SJSA1 (cell line): Measurements from ENCODE around the gene OXT. TPM values are rescaled to one million over a fixed set of nuclear protein-coding genes. Genes with fewer than 3 reads are reported as not detected.
"Not testable (repeated sequence)": the region's sequence is repeated elsewhere in the genome, so short reads cannot be mapped to it uniquely, and the experiment has no call there.

ENCODE experiments used
- DNase-seq, 2 experiments: peaks; one replicate each; pipeline ENCODE4 v3.0.0-alpha.2; 2015 to 2020; ENCODE audit warnings: low spot score in 2 of 2, low read depth in 1 of 2
- H3K27ac ChIP-seq: fragments of 250-450 bp; sonication (Bioruptor Pico); 2 replicates; pipeline ENCODE4 v1.5.1; 2020; ENCODE audit warnings: mild to moderate bottlenecking, moderate library complexity
- H3K27me3 ChIP-seq: fragments of 250-450 bp; sonication (Bioruptor Pico); replicated peaks from 2 replicates; pipeline ENCODE4 v1.5.1; 2020; ENCODE audit warnings: mild to moderate bottlenecking, moderate library complexity
- H3K36me3 ChIP-seq: fragments of 250-450 bp; sonication (Bioruptor Pico); 2 replicates; pipeline ENCODE4 v1.5.1; 2020; ENCODE audit warnings: mild to moderate bottlenecking
- H3K4me1 ChIP-seq: fragments of 250-450 bp; sonication (Bioruptor Pico); replicated peaks from 2 replicates; pipeline ENCODE4 v1.6.1; 2021; ENCODE audit warnings: mild to moderate bottlenecking
- H3K4me3 ChIP-seq: fragments of 250-450 bp; sonication (Bioruptor Pico); 2 replicates; pipeline ENCODE4 v1.5.1; 2020; ENCODE audit warnings: mild to moderate bottlenecking
- H3K9me3 ChIP-seq: fragments of 250-450 bp; sonication (Bioruptor Pico); replicated peaks from 2 replicates; pipeline ENCODE4 v1.5.1; 2020; ENCODE audit warnings: mild to moderate bottlenecking
- total RNA-seq: library from RNA; depleted of rRNA; stranded (reverse); fragments of >200 nt; shearing (Covaris generic); gene quantifications from 2 replicates; pipeline ENCODE4 v1.2.3, GENCODE V29; 2014

The OXT gene
- total RNA-seq, 1 experiment from 2014 or later: not detected

DNA sequence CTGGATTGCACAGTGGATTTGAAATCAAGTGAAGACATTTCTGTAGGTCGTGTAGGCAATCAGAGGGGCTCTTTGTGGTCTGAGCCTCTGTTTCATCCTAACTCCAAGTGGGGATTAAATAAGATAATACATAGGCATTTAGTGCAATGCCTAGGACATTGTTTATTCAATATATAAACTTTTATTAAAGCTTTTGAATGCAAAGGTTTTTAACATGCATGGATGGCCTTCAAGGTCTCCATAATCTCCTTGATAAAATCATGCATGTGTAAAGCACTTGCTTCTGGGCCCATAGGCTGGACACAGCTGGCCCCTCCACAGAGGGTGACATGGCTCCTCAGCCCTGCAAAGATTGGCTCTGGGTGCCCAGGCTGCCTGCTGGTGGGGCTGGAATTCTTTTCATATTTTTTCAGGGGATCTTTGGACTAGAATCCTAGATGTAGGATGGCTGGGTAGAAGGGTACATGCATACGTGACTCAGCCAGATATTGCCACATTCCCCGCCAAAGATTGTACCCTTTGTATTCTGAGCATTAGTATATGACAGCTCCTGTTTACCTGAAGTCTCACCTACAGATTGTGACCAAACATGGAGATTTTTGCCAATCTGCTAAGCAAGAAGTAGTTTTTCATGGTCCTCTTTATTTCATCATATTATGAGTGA lies 32.1 kb downstream of the OXT start:
- no peak overlapping the region for H3K4me3 ChIP-seq
- no peaks in the 10 kb centered on the region for H3K27me3 ChIP-seq
- DNase-seq: no peak
- H3K27ac ChIP-seq: no peak overlapping the region
- H3K9me3 ChIP-seq: no peaks in the 10 kb centered on the region
- H3K4me1 ChIP-seq: no peaks in the 10 kb centered on the region
- H3K36me3 ChIP-seq: no peaks in the 10 kb centered on the region; the same call in 1 of the 2 replicates

DNA sequence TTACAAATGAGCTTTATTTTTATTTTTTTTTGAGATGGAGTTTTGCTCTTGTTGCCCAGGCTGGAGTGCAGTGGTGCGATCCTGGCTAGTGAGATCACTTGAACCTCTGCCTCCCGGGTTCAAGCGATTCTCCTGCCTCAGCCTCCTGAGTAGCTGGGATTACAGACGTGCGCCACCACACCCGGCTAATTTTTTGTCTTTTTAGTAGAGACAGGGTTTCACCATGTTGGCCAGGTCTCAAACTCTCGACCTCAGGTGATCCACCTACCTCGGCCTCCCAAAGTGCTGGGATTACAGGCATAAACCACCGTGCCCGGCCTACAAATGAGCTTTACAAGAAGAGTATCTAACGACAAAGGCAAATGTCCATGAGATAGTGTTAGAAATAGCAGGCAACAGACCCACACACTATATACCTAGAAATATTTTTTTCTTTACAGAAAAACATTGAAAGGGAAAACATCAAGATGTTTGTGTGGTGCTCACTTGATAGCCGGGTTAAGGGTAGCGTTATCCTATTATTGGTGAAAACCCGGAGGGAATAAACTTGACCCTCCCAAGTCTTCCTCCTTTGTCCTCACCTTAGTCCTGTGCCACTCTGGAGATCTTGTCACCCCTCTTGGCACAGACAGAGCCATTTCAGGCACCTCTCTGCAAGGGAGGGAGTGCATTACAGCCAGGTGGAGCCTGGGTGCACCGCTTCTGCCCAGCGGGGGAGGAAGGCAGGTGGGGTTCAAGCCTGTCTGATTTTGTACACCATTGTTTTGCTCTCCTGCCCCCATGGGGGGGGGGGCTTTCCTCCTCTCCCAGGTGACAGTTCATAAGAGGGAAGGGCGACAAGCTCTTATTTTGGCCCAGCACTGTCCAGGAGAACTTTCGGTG lies 34.1 kb downstream of the OXT start:
- H3K36me3 ChIP-seq: no peaks in the 10 kb centered on the region; the same call in 1 of the 2 replicates
- no peak overlapping the region for H3K27ac ChIP-seq
- no peaks in the 10 kb centered on the region for H3K9me3 ChIP-seq
- H3K4me1 ChIP-seq: no peaks in the 10 kb centered on the region
- H3K4me3 ChIP-seq: no peak overlapping the region
- no peak for DNase-seq
- no peaks in the 10 kb centered on the region for H3K27me3 ChIP-seq

DNA sequence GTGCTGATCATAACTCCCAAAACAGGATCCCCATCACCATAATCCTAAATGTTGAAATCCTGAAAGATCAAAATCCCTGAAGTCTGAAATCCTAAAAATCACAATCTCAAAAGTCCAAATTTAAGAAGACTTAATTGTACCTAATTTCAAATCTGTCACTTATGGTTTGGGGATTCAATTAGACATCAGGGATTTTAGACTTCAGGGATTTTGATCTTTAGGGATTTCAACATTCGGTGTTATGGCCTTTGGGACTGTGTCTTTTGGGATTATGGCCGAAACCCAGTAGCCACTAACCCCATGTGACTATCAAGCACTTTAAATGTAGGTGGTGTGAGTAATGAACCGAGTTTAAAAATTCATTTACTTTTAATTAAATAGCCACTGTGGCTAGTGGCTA lies 34.8 kb downstream of the OXT start:
- Histone ChIP-seq H3K27ac (no peak overlapping the region), H3K4me3 (no peak overlapping the region), H3K9me3 (no peaks in the 10 kb centered on the region), H3K27me3 (no peaks in the 10 kb centered on the region), H3K4me1 (no peaks in the 10 kb centered on the region), H3K36me3 (no peaks in the 10 kb centered on the region; the same call in 1 of the 2 replicates)
- DNase-seq: no peak

DNA sequence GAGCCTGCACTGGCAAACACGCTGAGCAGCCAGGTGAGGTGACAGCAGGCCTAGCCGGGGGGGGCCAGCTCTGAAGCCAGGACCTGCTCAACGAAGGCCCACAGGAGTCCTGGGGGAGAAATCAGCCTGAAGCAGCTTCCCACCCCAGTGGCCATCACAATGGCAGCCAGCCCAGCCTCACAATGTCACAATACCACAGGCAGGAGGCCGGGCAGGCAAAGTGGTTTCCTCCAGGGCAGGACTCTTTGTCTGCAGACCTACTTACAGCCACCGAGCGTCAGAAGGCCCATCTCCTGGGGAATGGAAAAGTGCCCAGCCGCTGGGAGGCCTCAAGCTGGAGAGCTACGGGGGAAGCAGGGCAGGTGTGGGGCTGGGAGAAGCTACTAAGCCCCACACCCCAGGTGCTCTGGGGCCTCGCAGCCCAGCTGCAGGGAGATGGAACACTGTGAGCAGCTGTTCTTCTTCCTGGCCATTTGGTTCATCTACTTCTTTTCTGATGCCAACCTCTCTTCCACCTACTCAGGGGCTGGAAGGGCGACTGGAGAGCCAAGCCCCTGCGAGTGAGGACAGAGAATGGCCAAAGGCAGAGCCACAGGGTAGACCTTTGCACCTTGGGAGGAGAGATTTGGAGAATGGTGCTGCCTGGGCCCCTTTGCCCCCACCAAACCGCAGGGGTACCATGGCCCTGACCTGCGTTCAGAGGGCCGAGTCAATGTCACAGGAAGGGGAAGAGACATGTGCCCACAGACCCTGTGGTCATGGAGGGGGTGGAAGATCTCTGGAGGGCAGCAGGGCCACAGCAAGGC lies 35.4 kb downstream of the OXT start:
- Histone ChIP-seq H3K27ac (no peak overlapping the region), H3K4me1 (no peaks in the 10 kb centered on the region)

DNA sequence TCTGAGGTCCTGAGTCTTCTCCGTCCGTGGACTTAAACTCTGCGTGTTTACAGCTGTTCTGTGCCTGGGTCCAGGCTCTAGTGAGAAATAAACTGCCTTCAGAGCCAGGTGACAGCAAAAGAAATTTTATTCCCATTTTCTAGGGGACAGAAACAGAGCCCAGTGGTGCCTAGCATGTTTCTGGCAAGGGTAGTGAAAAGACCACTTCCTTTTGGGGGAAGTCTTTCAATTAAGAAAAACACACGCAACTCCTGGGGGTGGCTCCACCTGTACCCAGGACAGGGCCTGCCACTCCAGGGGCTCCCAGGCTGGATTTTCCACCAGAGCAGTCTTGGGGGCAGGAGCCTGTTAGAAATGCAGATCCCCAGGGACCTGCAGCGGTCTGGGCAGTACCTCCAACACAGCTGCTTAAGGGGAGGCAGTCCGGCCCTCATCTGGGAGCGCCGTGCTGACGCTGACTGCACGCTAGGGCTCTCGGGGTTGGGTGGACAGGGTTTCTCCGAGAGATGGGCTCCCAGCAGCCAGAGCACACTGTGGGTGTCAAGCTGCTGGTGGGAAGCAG lies 36.1 kb downstream of the OXT start:
- Histone ChIP-seq H3K4me1 (no peaks in the 10 kb centered on the region), H3K9me3 (no peaks in the 10 kb centered on the region), H3K4me3 (no peak overlapping the region), H3K27me3 (no peaks in the 10 kb centered on the region), H3K27ac (no peak overlapping the region), H3K36me3 (no peaks in the 10 kb centered on the region; the same call in 1 of the 2 replicates)
- no peak for DNase-seq

More for the DNA sequence above, 35.4 kb downstream of the OXT start:
- no peak for DNase-seq
- H3K36me3 ChIP-seq: no peaks in the 10 kb centered on the region; the same call in 1 of the 2 replicates
- H3K27me3 ChIP-seq: no peaks in the 10 kb centered on the region
- H3K4me3 ChIP-seq: no peak overlapping the region
- H3K9me3 ChIP-seq: no peaks in the 10 kb centered on the region

DNA sequence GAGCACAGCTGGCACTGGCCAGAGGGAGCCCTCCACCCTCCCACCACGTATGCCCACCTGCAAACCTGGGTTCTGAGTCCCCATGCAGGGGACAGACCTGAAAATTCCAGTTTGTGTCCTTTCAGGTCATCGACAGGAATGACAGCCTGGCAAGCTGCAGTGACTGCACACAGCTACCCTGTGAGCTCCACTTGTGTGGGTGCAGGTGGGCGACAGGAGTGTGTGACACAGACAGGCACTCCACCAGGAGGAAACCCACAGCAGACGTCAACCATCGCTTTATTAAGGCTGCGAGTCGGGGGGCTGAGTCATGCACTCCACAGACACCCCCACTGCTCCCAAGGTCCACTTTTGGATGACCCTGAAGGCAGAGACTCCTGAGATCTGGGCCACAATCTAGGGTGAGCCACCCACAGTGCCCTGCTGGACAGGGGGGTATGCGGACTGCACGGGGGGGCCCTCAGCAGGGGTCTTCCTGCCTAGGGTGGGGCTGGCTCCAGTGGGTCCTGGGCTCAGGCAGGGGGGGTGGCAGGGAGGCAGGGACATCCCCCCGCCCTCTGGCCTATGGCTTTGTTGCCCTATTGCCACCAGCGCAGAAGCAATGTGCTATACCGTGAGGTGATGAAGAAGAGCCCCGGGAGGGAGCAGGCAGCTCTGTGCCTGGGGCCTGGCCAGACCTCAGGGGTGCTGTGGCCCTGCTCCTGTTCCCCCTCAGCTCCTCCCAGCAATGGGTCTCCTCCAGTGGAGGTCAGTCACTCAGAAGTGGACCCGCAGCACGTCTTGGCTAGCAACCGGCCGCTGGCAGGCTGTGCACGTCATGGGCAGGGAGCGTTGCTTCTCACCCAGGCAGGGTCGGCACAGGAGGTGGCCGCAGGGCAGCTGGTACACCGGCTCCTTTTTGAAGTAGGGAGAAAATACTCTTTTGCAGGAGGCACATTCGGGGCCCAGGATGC lies 38.2 kb downstream of the OXT start:
- DNase-seq: no peak
- peaks cover 3% of the 10 kb centered on the region; the same call in 1 of the 2 replicates for H3K36me3 ChIP-seq
- H3K4me3 ChIP-seq: no peak overlapping the region

DNA sequence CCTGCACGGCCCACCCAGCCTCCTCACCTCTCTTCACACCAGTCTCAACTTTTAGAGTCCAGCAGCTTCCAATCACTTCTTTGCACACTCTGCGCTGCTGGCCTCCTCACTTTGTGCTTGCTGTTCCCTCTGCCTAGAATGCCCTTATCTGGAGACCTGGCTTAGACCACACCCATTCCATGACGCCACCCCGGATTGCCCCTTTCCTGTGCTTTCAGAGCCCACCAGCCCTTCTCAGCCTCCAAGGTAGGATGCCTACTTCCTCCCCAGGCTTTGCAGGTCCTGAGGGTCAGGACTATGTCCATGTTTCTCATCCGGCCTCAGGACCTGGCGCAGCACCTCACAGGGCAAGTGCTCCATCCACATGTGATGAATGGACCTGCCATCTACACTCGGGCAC lies 40.1 kb downstream of the OXT start:
- H3K27ac ChIP-seq: no peak overlapping the region
- no peaks in the 10 kb centered on the region for H3K27me3 ChIP-seq
- H3K36me3 ChIP-seq: peaks cover 8% of the 10 kb centered on the region
- no peak for DNase-seq
- H3K4me3 ChIP-seq: no peak overlapping the region
- H3K9me3 ChIP-seq: no peaks in the 10 kb centered on the region
- H3K4me1 ChIP-seq: no peaks in the 10 kb centered on the region

More for the DNA sequence above, 38.2 kb downstream of the OXT start:
- Histone ChIP-seq H3K27ac (no peak overlapping the region), H3K27me3 (no peaks in the 10 kb centered on the region), H3K4me1 (no peaks in the 10 kb centered on the region), H3K9me3 (no peaks in the 10 kb centered on the region)

DNA sequence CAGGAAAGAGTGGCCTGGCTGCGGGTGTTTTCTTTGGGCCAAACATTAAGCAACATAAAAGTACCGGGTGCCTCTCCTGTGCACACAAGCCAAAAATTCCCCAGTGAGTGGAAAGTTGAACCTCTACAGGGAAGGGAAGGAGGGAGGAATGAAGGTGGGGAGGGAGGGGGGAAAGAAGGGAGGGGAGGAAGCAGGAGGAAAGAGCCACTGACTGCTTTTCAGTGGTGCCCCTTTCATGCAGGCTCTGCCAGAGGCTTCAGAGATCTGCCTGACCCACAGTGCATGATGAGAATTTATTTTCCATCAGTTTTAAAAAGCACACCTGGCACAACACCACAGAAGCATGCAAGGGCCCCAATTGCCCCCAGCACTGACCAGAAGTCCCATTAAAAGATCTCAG lies 40.6 kb downstream of the OXT start:
- H3K27ac ChIP-seq: no peak overlapping the region
- H3K4me1 ChIP-seq: no peaks in the 10 kb centered on the region
- H3K36me3 ChIP-seq: peaks cover 8% of the 10 kb centered on the region
- H3K9me3 ChIP-seq: no peaks in the 10 kb centered on the region
- H3K27me3 ChIP-seq: no peaks in the 10 kb centered on the region
- DNase-seq: no peak
- no peak overlapping the region for H3K4me3 ChIP-seq

DNA sequence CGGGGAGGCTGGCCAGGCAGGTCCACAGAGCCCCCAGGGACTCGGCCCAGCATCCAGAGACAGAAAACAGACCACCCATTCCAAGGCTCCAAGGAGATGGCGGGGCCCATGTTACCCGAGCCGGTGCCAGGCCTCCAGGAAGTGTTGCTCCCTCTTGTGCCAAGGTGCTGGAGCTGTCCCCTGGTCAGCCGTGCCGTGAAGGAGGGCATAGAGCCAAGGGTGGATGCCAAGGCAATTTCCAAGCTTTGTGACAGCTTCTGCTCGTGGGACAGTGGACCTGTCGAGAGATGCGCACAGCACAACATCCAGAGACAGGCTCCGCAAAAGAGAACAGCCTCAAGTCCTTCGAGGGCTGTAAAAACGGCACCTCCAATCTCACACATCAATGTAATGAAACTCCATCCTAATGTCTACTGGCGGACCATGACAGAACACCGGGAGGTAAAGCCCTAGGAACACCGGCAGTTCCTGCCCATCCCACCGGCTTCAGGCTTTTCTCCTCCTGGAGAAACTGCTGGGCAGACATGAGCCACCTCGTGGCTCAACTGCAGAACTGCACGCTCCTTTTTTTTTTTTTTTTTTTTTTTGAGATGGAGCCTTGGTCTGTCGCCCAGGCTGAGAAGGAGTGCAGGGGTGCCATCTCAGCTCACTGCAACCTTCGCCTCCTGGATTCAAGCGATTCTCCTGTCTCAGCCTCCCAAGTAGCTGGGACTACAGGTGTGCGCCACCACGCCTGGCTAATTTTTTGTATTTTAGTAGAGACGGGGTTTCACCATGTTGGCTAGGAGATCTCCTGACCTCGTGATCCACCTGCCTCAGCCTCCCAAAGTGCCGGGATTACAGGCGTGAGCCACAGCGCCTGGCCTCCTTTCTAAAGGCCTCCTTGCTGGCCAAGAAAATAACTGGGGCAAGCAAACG lies 44.0 kb downstream of the OXT start:
- no peaks in the 10 kb centered on the region for H3K27me3 ChIP-seq
- H3K4me1 ChIP-seq: no peaks in the 10 kb centered on the region
- H3K9me3 ChIP-seq: no peaks in the 10 kb centered on the region
- no peak overlapping the region for H3K4me3 ChIP-seq
- no peak overlapping the region for H3K27ac ChIP-seq
- H3K36me3 ChIP-seq: peaks cover 13% of the 10 kb centered on the region
- DNase-seq: peak in 1 of 2 experiments; percentile 54

DNA sequence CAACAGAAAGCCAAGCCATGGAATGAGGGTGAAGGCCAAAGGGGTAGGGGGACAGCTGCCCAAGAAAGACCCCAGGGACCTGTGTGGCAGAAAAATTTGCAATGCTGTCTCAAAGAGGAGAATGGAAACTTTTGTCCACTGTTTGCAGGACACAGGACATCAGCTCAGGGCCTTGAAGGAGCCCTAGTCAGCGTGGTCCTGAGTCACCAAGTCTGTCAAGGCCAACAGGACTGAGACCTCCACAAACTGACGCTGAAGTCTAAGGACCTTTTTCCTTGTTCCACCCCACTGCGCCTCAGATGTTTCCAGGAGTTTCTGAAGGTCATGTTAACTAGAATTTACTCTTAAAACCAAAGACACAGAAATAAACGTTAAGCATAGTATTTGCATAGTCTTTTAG lies 44.9 kb downstream of the OXT start:
- no peaks in the 10 kb centered on the region for H3K9me3 ChIP-seq
- H3K4me1 ChIP-seq: no peaks in the 10 kb centered on the region
- peaks cover 18% of the 10 kb centered on the region for H3K36me3 ChIP-seq
- no peak overlapping the region for H3K4me3 ChIP-seq
- DNase-seq: no peak
- H3K27me3 ChIP-seq: no peaks in the 10 kb centered on the region
- no peak overlapping the region for H3K27ac ChIP-seq

DNA sequence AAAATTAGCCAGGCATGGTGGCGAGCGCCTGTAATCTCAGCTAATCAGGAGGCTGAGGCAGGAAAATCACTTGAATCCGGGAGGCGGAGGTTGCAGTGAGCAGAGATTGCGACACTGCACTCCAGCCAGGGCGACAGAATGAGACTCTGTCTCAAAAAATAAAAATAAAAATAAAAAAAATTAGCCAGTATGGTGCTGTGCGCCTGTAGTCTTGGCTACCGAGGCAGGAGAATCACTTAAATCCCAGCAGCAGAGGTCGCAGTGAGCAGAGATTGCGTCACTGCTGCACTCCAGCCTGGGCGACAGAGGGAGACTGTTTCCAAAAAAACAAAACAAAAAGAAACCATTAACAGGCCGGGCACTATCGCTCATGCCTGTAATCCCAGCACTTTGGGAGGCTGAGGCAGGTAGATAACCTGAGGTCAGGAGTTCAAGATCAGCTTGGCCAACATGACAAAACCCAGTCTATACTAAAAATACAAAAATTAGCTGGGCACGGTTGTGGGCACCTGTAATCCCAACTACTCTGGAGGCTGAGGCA lies 46.5 kb downstream of the OXT start:
- H3K9me3 ChIP-seq, H3K27ac ChIP-seq, H3K27me3 ChIP-seq, H3K4me3 ChIP-seq, H3K4me1 ChIP-seq: not testable (repeated sequence)
- peak; percentile 56 to 69 for DNase-seq
- H3K36me3 ChIP-seq: peaks cover 31% of the 10 kb centered on the region

DNA sequence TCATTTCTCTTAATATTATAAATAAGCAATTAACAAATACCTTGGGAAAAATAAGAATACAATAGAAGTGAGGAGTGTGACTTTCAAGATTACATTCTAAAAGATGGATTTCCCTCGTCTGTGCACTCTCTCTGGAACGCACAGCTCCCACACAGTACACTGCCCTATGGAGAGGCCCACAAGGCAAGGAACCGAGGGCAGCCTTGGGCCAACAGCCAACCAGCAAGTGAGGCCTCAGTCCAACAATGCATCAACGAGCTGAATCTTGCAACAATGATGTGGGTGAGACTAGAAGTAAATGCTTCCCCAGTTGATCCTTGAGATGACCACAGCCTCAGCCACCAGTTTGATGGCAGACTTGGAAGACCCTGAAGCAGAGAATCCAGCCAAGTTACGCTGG lies 47.6 kb downstream of the OXT start:
- no peaks in the 10 kb centered on the region for H3K27me3 ChIP-seq
- DNase-seq: no peak
- no peak overlapping the region for H3K27ac ChIP-seq
- H3K4me1 ChIP-seq: peaks cover 7% of the 10 kb centered on the region
- peaks cover 28% of the 10 kb centered on the region for H3K36me3 ChIP-seq
- H3K9me3 ChIP-seq: no peaks in the 10 kb centered on the region
- H3K4me3 ChIP-seq: no peak overlapping the region
